GM12891 (cell line): ENCODE data around the gene PNN. TPM values are rescaled to one million over a fixed set of nuclear protein-coding genes. Genes with fewer than 3 reads are reported as not detected.
A peak's percentile ranks its signal among the peaks of the same experiment; 100 is the strongest.
"Not testable (repeated sequence)": the region's sequence is repeated elsewhere in the genome, so short reads cannot be mapped to it uniquely, and the experiment has no call there.

Source experiments
- DNase-seq: peaks from one replicate; pipeline ENCODE4 v3.0.0; 2011; ENCODE audit warnings: low spot score; ENCODE audit not compliant: insufficient read length
- FAIRE-seq: peaks from 2 replicates; lab custom pipeline; 2011; peaks lifted over from hg19 to GRCh38; lab: Jason Lieb, UNC
- PAX5 ChIP-seq: IDR thresholded peaks from 2 replicates; pipeline ENCODE4 v1.6.1; 2011; ENCODE audit warnings: low read length, moderate library complexity, mild to moderate bottlenecking; ENCODE audit not compliant: insufficient read depth, severe bottlenecking
- POLR2A ChIP-seq: IDR thresholded peaks from 2 replicates; pipeline ENCODE4 v1.6.1; 2011; ENCODE audit warnings: low read depth, low read length, control low read depth
- POLR2AphosphoS5 ChIP-seq: IDR thresholded peaks from 2 replicates; pipeline ENCODE4 v1.6.1; 2011; ENCODE audit warnings: low read depth, low read length, control low read depth
- POU2F2 ChIP-seq: IDR thresholded peaks from 2 replicates; pipeline ENCODE4 v1.6.1; 2011; ENCODE audit warnings: low read depth, mild to moderate bottlenecking, control low read depth, low read length, moderate library complexity
- SPI1 ChIP-seq: IDR thresholded peaks from 2 replicates; pipeline ENCODE4 v1.6.1; 2011; ENCODE audit warnings: low read depth, low read length, control low read depth
- TAF1 ChIP-seq: IDR thresholded peaks from 2 replicates; pipeline ENCODE4 v1.6.1; 2011; ENCODE audit warnings: low read depth, low read length, control low read depth
- polyA plus RNA-seq: library from polyadenylated mRNA; unstranded; fragments of >200 nt; gene quantifications from one replicate; pipeline ENCODE4 v1.2.1, GENCODE V29; 2012; ENCODE audit warnings: low read depth, missing spikeins, inconsistent platforms; ENCODE audit not compliant: missing spikeins

Gene PNN
- 117 TPM for polyA plus RNA-seq

- peak; percentile 80 for DNase-seq
- TF ChIP-seq POLR2A (peak; percentile 97), PAX5 (no peak), POU2F2 (0 out of 2 replicates have a peak, but pooled peaks have one; percentile 66), POLR2AphosphoS5 (peak; percentile 96), SPI1 (no peak), TAF1 (peak; percentile 97)
- FAIRE-seq = peak; percentile 93
These were observed at the start of gene PNN for GRCh38 chr14:39174560-39175444. TSS of gene PNN (plus strand) at chr14:39175254. CDS start at chr14:39175280, 26 bp downstream.

- DNase-seq, FAIRE-seq: not testable (repeated sequence)
These were observed 37.2 kb upstream of the PNN start for GRCh38 chr14:39137835-39138234.

- DNase-seq = no peak
- FAIRE-seq = no peak
- no peak for TF ChIP-seq POU2F2
These were observed 36.6 kb upstream of the PNN start for GRCh38 chr14:39138440-39138839.

- FAIRE-seq (no peak), DNase-seq (no peak)
- TF ChIP-seq TAF1 (no peak), SPI1 (no peak), PAX5 (no peak), POLR2AphosphoS5 (no peak), POLR2A (no peak), POU2F2 (no peak)
These were observed 34.9 kb upstream of the PNN start for GRCh38 chr14:39140170-39140569.

GRCh38 chr14:39141623-39142022 lies 33.4 kb upstream of the PNN start:
- not testable (repeated sequence) for DNase-seq, FAIRE-seq

GRCh38 chr14:39143226-39143625 lies 31.8 kb upstream of the PNN start:
- FAIRE-seq, DNase-seq: not testable (repeated sequence)

GRCh38 chr14:39145266-39145966 lies 29.6 kb upstream of the PNN start:
- no peak for FAIRE-seq
- DNase-seq = no peak
- no peak for TF ChIP-seq POLR2AphosphoS5
- TF ChIP-seq POLR2A = no peak
- no peak for TF ChIP-seq PAX5
- no peak for TF ChIP-seq SPI1
- no peak for TF ChIP-seq TAF1
- no peak for TF ChIP-seq POU2F2

GRCh38 chr14:39154594-39155189 lies 20.4 kb upstream of the PNN start:
- DNase-seq (no peak), FAIRE-seq (no peak)
- TF ChIP-seq POLR2AphosphoS5 (no peak), POU2F2 (no peak), POLR2A (no peak), PAX5 (no peak), SPI1 (no peak)

- DNase-seq = no peak
- TF ChIP-seq POU2F2 (no peak), POLR2A (no peak), PAX5 (no peak), TAF1 (no peak), SPI1 (no peak), POLR2AphosphoS5 (no peak)
- no peak for FAIRE-seq
These were observed 17.6 kb upstream of the PNN start for GRCh38 chr14:39157491-39157890.

- FAIRE-seq (no peak), DNase-seq (no peak)
- TF ChIP-seq POU2F2 (no peak), TAF1 (no peak), POLR2A (no peak), PAX5 (no peak), POLR2AphosphoS5 (no peak), SPI1 (no peak)
These were observed 16.7 kb upstream of the PNN start for GRCh38 chr14:39158222-39158858.
